UCSD-AML1 (cell line): ENCODE data around the gene PCDHB14.
"Not testable (repeated sequence)": the region's sequence is repeated elsewhere in the genome, so short reads cannot be mapped to it uniquely, and the experiment has no call there.

ENCODE experiments used
- DNase-seq: peaks from one replicate; lab custom pipeline; 2025; ENCODE audit not compliant: unreplicated experiment; lab: John Stamatoyannopoulos, UW

PCDHB14 gene

GRCh38 chr5:141210281-141210680 lies 12.9 kb upstream of the PCDHB14 start:
- not testable (repeated sequence) for DNase-seq

GRCh38 chr5:141210849-141211248 lies 12.3 kb upstream of the PCDHB14 start:
- not testable (repeated sequence) for DNase-seq

GRCh38 chr5:141213656-141214339 lies 9.3 kb upstream of the PCDHB14 start, which contains the start of gene PCDHB13:
PCDHB13 (plus strand) TSS chr5:141213919; CDS start chr5:141214124, 205 bp downstream.
- DNase-seq: peak; percentile 27

GRCh38 chr5:141214583-141214982 lies 8.6 kb upstream of the PCDHB14 start:
- DNase-seq: not testable (repeated sequence)

GRCh38 chr5:141215504-141215903 lies 7.6 kb upstream of the PCDHB14 start:
- DNase-seq: not testable (repeated sequence)

- DNase-seq: not testable (repeated sequence)
Observed at GRCh38 chr5:141216035-141216434, 7.1 kb upstream of the PCDHB14 start.

- DNase-seq: not testable (repeated sequence)
Observed at GRCh38 chr5:141224844-141225243, 1.7 kb downstream of the PCDHB14 start.

- not testable (repeated sequence) for DNase-seq
Observed at GRCh38 chr5:141225421-141225820, 2.3 kb downstream of the PCDHB14 start.

GRCh38 chr5:141234109-141234667 lies 11.0 kb downstream of the PCDHB14 start:
- no peak for DNase-seq

- DNase-seq: not testable (repeated sequence)
Observed at GRCh38 chr5:141235922-141236321, 12.8 kb downstream of the PCDHB14 start.

- DNase-seq: no peak
Observed at GRCh38 chr5:141236516-141237313, 13.6 kb downstream of the PCDHB14 start.

GRCh38 chr5:141241496-141241895 lies 18.4 kb downstream of the PCDHB14 start:
- no peak for DNase-seq

- no peak for DNase-seq
Observed at GRCh38 chr5:141245250-141245717, 22.1 kb downstream of the PCDHB14 start, which contains the start of gene PCDHB15. PCDHB15 (plus strand) TSS chr5:141245395; CDS start chr5:141245579, 184 bp downstream.

GRCh38 chr5:141246971-141247370 lies 23.8 kb downstream of the PCDHB14 start:
- DNase-seq: not testable (repeated sequence)

GRCh38 chr5:141247434-141247833 lies 24.3 kb downstream of the PCDHB14 start:
- not testable (repeated sequence) for DNase-seq

GRCh38 chr5:141250576-141250975 lies 27.4 kb downstream of the PCDHB14 start:
- no peak for DNase-seq

GRCh38 chr5:141258464-141258863 lies 35.3 kb downstream of the PCDHB14 start:
- DNase-seq: no peak

- no peak for DNase-seq
Observed at GRCh38 chr5:141258948-141259347, 35.8 kb downstream of the PCDHB14 start.

GRCh38 chr5:141260458-141261237 lies 37.5 kb downstream of the PCDHB14 start:
- no peak for DNase-seq

- no peak for DNase-seq
Observed at GRCh38 chr5:141261238-141261546, 38.0 kb downstream of the PCDHB14 start.

GRCh38 chr5:141269195-141269594 lies 46.1 kb downstream of the PCDHB14 start:
- no peak for DNase-seq
